Medulla oblongata (tissue), 1 donor: ENCODE data around the gene ITGBL1.
A peak's percentile ranks its signal among the peaks of the same experiment; 100 is the strongest.

Experiments
- DNase-seq: peaks from one replicate; pipeline ENCODE4 v3.0.0-alpha.2; 2015; ENCODE audit errors: extremely low spot score

Gene ITGBL1

GRCh38 chr13:101626925-101627555, 174.6 kb downstream of the ITGBL1 start:
- peak; percentile 32 for DNase-seq

GRCh38 chr13:101627556-101627943, 175.1 kb downstream of the ITGBL1 start:
- DNase-seq: no peak

- DNase-seq: no peak
These were observed 176.4 kb downstream of the ITGBL1 start for GRCh38 chr13:101628900-101629299.

- no peak for DNase-seq
These were observed 178.9 kb downstream of the ITGBL1 start for GRCh38 chr13:101631395-101631794.

- no peak for DNase-seq
These were observed 181.7 kb downstream of the ITGBL1 start for GRCh38 chr13:101634142-101634541.

- no peak for DNase-seq
These were observed 187.2 kb downstream of the ITGBL1 start for GRCh38 chr13:101639711-101640110.

GRCh38 chr13:101640788-101641400, 188.4 kb downstream of the ITGBL1 start:
- no peak for DNase-seq

- DNase-seq: no peak
These were observed 193.4 kb downstream of the ITGBL1 start for GRCh38 chr13:101645871-101646270.

- no peak for DNase-seq
These were observed 195.3 kb downstream of the ITGBL1 start for GRCh38 chr13:101647760-101648159.

GRCh38 chr13:101648766-101649487, 196.5 kb downstream of the ITGBL1 start:
- no peak for DNase-seq

GRCh38 chr13:101649488-101650126, 197.1 kb downstream of the ITGBL1 start:
- DNase-seq: no peak

- DNase-seq: no peak
These were observed 202.4 kb downstream of the ITGBL1 start for GRCh38 chr13:101654883-101655282.

- no peak for DNase-seq
These were observed 203.0 kb downstream of the ITGBL1 start for GRCh38 chr13:101655435-101655834.

- DNase-seq: no peak
These were observed 208.2 kb downstream of the ITGBL1 start for GRCh38 chr13:101660711-101661110.

GRCh38 chr13:101661839-101662238, 209.4 kb downstream of the ITGBL1 start:
- DNase-seq: no peak

GRCh38 chr13:101673360-101674105, 221.1 kb downstream of the ITGBL1 start:
- DNase-seq: no peak

- DNase-seq: no peak
These were observed 229.4 kb downstream of the ITGBL1 start for GRCh38 chr13:101681834-101682233.

GRCh38 chr13:101686003-101686402, 233.5 kb downstream of the ITGBL1 start:
- DNase-seq: no peak

GRCh38 chr13:101690871-101691270, 238.4 kb downstream of the ITGBL1 start:
- no peak for DNase-seq

GRCh38 chr13:101691341-101691860, 238.9 kb downstream of the ITGBL1 start:
- no peak for DNase-seq

GRCh38 chr13:101695870-101696516, 243.5 kb downstream of the ITGBL1 start:
- DNase-seq: no peak
